Measurements from ENCODE around the gene GNAO1.

Gene GNAO1

GRCh38 chr16:56228476-56228875, 37.2 kb downstream of the GNAO1 start:
- in situ Hi-C loops (cut with MboI; ENCODE audit: low sequenced_read_pairs, unreplicated experiment), result no loop called here
- TF ChIP-seq, protein P1, sequence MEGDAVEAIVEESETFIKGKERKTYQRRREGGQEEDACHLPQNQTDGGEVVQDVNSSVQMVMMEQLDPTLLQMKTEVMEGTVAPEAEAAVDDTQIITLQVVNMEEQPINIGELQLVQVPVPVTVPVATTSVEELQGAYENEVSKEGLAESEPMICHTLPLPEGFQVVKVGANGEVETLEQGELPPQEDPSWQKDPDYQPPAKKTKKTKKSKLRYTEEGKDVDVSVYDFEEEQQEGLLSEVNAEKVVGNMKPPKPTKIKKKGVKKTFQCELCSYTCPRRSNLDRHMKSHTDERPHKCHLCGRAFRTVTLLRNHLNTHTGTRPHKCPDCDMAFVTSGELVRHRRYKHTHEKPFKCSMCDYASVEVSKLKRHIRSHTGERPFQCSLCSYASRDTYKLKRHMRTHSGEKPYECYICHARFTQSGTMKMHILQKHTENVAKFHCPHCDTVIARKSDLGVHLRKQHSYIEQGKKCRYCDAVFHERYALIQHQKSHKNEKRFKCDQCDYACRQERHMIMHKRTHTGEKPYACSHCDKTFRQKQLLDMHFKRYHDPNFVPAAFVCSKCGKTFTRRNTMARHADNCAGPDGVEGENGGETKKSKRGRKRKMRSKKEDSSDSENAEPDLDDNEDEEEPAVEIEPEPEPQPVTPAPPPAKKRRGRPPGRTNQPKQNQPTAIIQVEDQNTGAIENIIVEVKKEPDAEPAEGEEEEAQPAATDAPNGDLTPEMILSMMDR (IDR thresholded peaks at IDR 0.05; ENCODE audit: borderline replicate concordance, control extremely low read depth, extremely low read depth, insufficient read depth, missing control alignments), result no peak
- DNase-seq (ENCODE audit: low spot score), result no peak

GRCh38 chr16:56233795-56234566, 42.7 kb downstream of the GNAO1 start:
- TF ChIP-seq, protein P1 (IDR thresholded peaks at IDR 0.05; ENCODE audit: borderline replicate concordance, control extremely low read depth, extremely low read depth, insufficient read depth, missing control alignments), result no peak
- DNase-seq (ENCODE audit: low spot score), result no peak
- in situ Hi-C loops (cut with MboI; ENCODE audit: low sequenced_read_pairs, unreplicated experiment), result no loop called here

GRCh38 chr16:56234737-56235136, 43.4 kb downstream of the GNAO1 start:
- no peak for DNase-seq (ENCODE audit: low spot score)
- in situ Hi-C loops (cut with MboI; ENCODE audit: low sequenced_read_pairs, unreplicated experiment), result no loop called here
- TF ChIP-seq, protein P1 (IDR thresholded peaks at IDR 0.05; ENCODE audit: borderline replicate concordance, control extremely low read depth, extremely low read depth, insufficient read depth, missing control alignments), result no peak

DNA sequence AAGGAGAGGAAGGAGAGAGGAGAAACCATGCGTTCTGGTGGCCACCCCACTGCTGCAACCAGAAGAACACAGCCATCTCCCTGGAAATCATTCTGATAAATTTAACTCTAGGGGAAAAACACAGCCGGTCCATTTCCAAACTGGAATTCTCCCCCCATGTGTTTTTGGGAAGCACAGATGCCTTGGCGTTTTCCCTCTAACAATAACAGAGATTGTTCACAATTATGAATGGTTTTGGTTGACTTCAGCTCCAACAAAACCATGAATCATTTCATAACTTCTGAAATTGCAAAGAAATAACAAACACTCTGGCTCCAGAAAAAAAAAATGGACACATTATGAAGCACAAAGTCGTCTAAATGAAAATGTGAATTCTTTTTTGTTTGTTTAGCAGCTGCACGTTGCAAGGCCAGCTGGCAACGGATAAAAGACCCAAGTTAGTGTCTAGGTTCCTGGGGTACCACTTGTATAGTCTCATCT, 46.2 kb downstream of the GNAO1 start:
- in situ Hi-C loops (cut with MboI; ENCODE audit: low sequenced_read_pairs, unreplicated experiment), result no loop called here
- TF ChIP-seq, protein P1 (IDR thresholded peaks at IDR 0.05; ENCODE audit: borderline replicate concordance, control extremely low read depth, extremely low read depth, insufficient read depth, missing control alignments), result no peak
- no peak for DNase-seq (ENCODE audit: low spot score)

DNA sequence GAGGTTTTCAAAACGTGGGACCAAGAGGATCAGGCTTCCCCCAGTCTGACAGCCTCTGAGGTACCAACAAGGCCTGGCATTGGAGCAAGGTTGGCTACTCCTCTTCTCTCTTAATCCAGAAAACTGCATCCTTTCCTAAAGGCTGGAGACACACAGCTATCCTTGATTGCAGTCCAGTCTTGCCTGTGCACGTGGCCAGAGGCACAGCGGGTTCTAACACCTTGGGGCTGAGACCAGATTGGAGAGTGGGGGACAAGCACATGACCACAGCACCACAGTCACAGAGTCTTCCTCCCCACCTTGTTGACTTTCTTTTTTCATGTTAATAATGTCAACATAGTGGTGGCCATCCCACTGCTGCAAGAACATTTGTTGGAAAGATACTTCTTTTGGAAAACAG, 46.9 kb downstream of the GNAO1 start:
- in situ Hi-C loops (cut with MboI; ENCODE audit: low sequenced_read_pairs, unreplicated experiment), result no loop called here
- no peak for DNase-seq (ENCODE audit: low spot score)
- TF ChIP-seq, protein P1 (IDR thresholded peaks at IDR 0.05; ENCODE audit: borderline replicate concordance, control extremely low read depth, extremely low read depth, insufficient read depth, missing control alignments), result no peak

GRCh38 chr16:56241596-56241995, 50.3 kb downstream of the GNAO1 start:
- in situ Hi-C loops (cut with MboI; ENCODE audit: low sequenced_read_pairs, unreplicated experiment), result no loop called here
- TF ChIP-seq, protein P1 (IDR thresholded peaks at IDR 0.05; ENCODE audit: borderline replicate concordance, control extremely low read depth, extremely low read depth, insufficient read depth, missing control alignments), result no peak
- DNase-seq (ENCODE audit: low spot score), result no peak

Measured in GM13976 (cell line).